ENCODE results near the gene RPRD2.
"Not testable (repeated sequence)": the region's sequence is repeated elsewhere in the genome, so short reads cannot be mapped to it uniquely, and the experiment has no call there.

RPRD2 gene

GRCh38 chr1:150363426-150364230, at the start of gene RPRD2:
Gene RPRD2 (plus strand): TSS chr1:150364147. CDS start chr1:150364715, 568 bp downstream.
- no peak for TF ChIP-seq ZNF274 (IDR thresholded peaks at IDR 0.05; ENCODE audit: low read depth, low read length)
- peak within 1 kb of the TSS; percentile 97 for H3K4me3 ChIP-seq (ENCODE audit: low read length)

GRCh38 chr1:150314691-150315090, 49.3 kb upstream of the RPRD2 start:
- not testable (repeated sequence) for H3K4me3 ChIP-seq (ENCODE audit: low read length)

- TF ChIP-seq ZNF274 (IDR thresholded peaks at IDR 0.05; ENCODE audit: low read depth, low read length) = no peak
- peak overlapping the region; percentile 96 for H3K4me3 ChIP-seq (ENCODE audit: low read length)
Observed at GRCh38 chr1:150320667-150320978, 43.3 kb upstream of the RPRD2 start.

- TF ChIP-seq ZNF274 (IDR thresholded peaks at IDR 0.05; ENCODE audit: low read depth, low read length) = no peak
- peak overlapping the region; percentile 96 for H3K4me3 ChIP-seq (ENCODE audit: low read length)
Observed at GRCh38 chr1:150321826-150322166, 42.2 kb upstream of the RPRD2 start.

GRCh38 chr1:150322310-150322709, 41.6 kb upstream of the RPRD2 start:
- peak overlapping the region; percentile 96; the same call in 1 of the 2 replicates for H3K4me3 ChIP-seq (ENCODE audit: low read length)
- no peak for TF ChIP-seq ZNF274 (IDR thresholded peaks at IDR 0.05; ENCODE audit: low read depth, low read length)

- TF ChIP-seq ZNF274 (IDR thresholded peaks at IDR 0.05; ENCODE audit: low read depth, low read length) = no peak
- H3K4me3 ChIP-seq (ENCODE audit: low read length) = no peak overlapping the region
Observed at GRCh38 chr1:150332651-150333290, 31.2 kb upstream of the RPRD2 start.

- no peak overlapping the region for H3K4me3 ChIP-seq (ENCODE audit: low read length)
- no peak for TF ChIP-seq ZNF274 (IDR thresholded peaks at IDR 0.05; ENCODE audit: low read depth, low read length)
Observed at GRCh38 chr1:150346316-150346715, 17.6 kb upstream of the RPRD2 start.

- TF ChIP-seq ZNF274 (IDR thresholded peaks at IDR 0.05; ENCODE audit: low read depth, low read length) = no peak
- no peak overlapping the region for H3K4me3 ChIP-seq (ENCODE audit: low read length)
Observed at GRCh38 chr1:150352866-150353265, 11.1 kb upstream of the RPRD2 start.

GRCh38 chr1:150362721-150363425, 1.1 kb upstream of the RPRD2 start:
- no peak for TF ChIP-seq ZNF274 (IDR thresholded peaks at IDR 0.05; ENCODE audit: low read depth, low read length)
- H3K4me3 ChIP-seq (ENCODE audit: low read length) = peak overlapping the region; percentile 44

- no peak for TF ChIP-seq ZNF274 (IDR thresholded peaks at IDR 0.05; ENCODE audit: low read depth, low read length)
Observed at GRCh38 chr1:150364231-150365003, 470 bp downstream of the RPRD2 start.

GRCh38 chr1:150365941-150366340, 2.0 kb downstream of the RPRD2 start:
- H3K4me3 ChIP-seq (ENCODE audit: low read length) = peak overlapping the region; percentile 97
- TF ChIP-seq ZNF274 (IDR thresholded peaks at IDR 0.05; ENCODE audit: low read depth, low read length) = no peak

More at GRCh38 chr1:150364231-150365003, 470 bp downstream of the RPRD2 start:
- peak overlapping the region; percentile 97 for H3K4me3 ChIP-seq (ENCODE audit: low read length)

- H3K4me3 ChIP-seq (ENCODE audit: low read length) = peak overlapping the region; percentile 97; the same call in 1 of the 2 replicates
- no peak for TF ChIP-seq ZNF274 (IDR thresholded peaks at IDR 0.05; ENCODE audit: low read depth, low read length)
Observed at GRCh38 chr1:150366416-150367296, 2.7 kb downstream of the RPRD2 start.

- H3K4me3 ChIP-seq (ENCODE audit: low read length) = no peak overlapping the region
- no peak for TF ChIP-seq ZNF274 (IDR thresholded peaks at IDR 0.05; ENCODE audit: low read depth, low read length)
Observed at GRCh38 chr1:150371110-150371509, 7.2 kb downstream of the RPRD2 start.
